ENCODE results near the gene HEPACAM2.
A peak's percentile ranks its signal among the peaks of the same experiment; 100 is the strongest.

The HEPACAM2 gene

DNA sequence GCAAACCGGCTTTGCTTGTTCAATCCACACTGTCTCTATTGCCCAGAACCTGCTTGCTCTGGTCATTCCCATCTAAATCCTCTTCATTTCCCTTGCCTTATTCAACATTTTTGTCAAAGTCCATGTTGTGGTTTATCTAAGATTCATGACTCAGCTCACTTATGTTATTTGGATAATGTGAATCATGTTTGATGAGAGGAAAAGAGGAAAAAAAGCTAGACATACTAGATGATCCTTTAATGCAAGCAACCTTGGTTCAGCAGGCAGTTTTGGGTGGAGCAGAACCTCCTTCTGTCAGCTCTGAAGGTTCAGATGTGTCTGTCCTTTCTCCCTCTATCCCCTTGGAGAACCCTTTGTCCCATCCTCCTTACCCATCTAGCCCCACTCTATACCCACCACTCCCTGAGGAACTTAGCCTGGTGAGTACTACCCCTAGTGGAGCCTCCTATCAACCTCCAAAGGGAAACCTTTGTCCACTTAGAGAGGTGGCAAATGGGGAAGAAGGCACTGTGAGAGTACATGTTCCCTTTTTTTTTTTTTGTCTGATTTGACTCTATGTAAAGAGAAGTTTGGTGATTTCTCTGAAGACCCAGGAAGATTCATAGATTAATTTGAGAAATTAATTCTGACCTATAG lies 76.0 kb downstream of the HEPACAM2 start:
- WGBS (ENCODE audit: insufficient coverage), result 100% methylated on average over 1 of the region's 1 CpG
- Histone ChIP-seq H3K27me3 (replicated peaks in 2 of 5; ENCODE audit: control insufficient read depth in 4 of 5, insufficient read depth in 5 of 5, low read length in 4 of 5) (no peaks in the 10 kb centered on the region), H3K4me3 (ENCODE audit: control insufficient read depth in 1 of 7, extremely low read depth in 1 of 7, insufficient read depth in 4 of 7, low read depth in 2 of 7, low read length in 6 of 7) (no peak overlapping the region), H3K9me3 (ENCODE audit: control extremely low read depth in 1 of 5, control insufficient read depth in 4 of 5, insufficient read depth in 2 of 5, low read depth in 1 of 5, low read length in 4 of 5) (no peaks in the 10 kb centered on the region), H3K4me1 (ENCODE audit: control extremely low read depth in 1 of 4, control insufficient read depth in 4 of 4, insufficient read depth in 4 of 4, low read length in 3 of 4) (peaks cover 17 to 26% (median 22%) of the 10 kb centered on the region in 4 experiments), H3K36me3 (ENCODE audit: control insufficient read depth in 4 of 4, insufficient read depth in 4 of 4, low read length in 3 of 4) (no peaks in the 10 kb centered on the region), H3K27ac (ENCODE audit: insufficient read depth in 1 of 2, low read depth in 1 of 2, low read length in 2 of 2, poor library complexity in 1 of 2, severe bottlenecking in 2 of 2) (no peak overlapping the region)
- POLR2A ChIA-PET, result no interaction called here
- DNase-seq, result no peak
- CTCF ChIA-PET, result no interaction called here

DNA sequence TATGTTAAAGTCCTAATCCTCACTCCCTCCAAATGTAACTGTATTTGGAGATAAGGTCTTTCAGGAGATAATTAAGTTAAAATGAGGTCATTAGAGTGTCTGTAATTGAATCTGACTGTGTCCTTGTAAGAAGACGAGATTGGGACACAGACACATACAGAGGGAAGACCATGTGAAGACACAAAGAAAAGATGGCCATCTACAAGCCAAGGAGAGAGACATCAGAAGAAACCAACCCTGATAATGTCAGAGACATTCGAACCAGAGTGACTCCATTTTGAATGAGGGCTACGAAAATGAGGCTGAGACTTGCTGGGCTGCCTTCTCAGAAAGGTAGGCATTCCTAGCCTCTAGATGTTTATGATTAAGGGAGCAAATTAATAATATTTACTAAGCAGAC lies 77.5 kb downstream of the HEPACAM2 start:
- H3K27me3 ChIP-seq (replicated peaks in 2 of 5; ENCODE audit: control insufficient read depth in 4 of 5, insufficient read depth in 5 of 5, low read length in 4 of 5), result no peaks in the 10 kb centered on the region
- WGBS (ENCODE audit: insufficient coverage), result 100% methylated on average over 3 of the region's 3 CpGs
- ChIA-PET POLR2A (no interaction called here), CTCF (no interaction called here)
- H3K27ac ChIP-seq (ENCODE audit: insufficient read depth in 1 of 2, low read depth in 1 of 2, low read length in 2 of 2, poor library complexity in 1 of 2, severe bottlenecking in 2 of 2), result peak overlapping the region; percentile 52 to 91
- H3K4me1 ChIP-seq (ENCODE audit: control extremely low read depth in 1 of 4, control insufficient read depth in 4 of 4, insufficient read depth in 4 of 4, low read length in 3 of 4), result peaks cover 19 to 29% (median 25%) of the 10 kb centered on the region in 4 experiments
- H3K9me3 ChIP-seq (ENCODE audit: control extremely low read depth in 1 of 5, control insufficient read depth in 4 of 5, insufficient read depth in 2 of 5, low read depth in 1 of 5, low read length in 4 of 5), result no peaks in the 10 kb centered on the region
- H3K36me3 ChIP-seq (ENCODE audit: control insufficient read depth in 4 of 4, insufficient read depth in 4 of 4, low read length in 3 of 4), result peaks cover 0 to 10% (median 8%) of the 10 kb centered on the region in 4 experiments
- DNase-seq, result no peak
- H3K4me3 ChIP-seq (ENCODE audit: control insufficient read depth in 1 of 7, extremely low read depth in 1 of 7, insufficient read depth in 4 of 7, low read depth in 2 of 7, low read length in 6 of 7), result peak overlapping the region in 5 of 7 experiments; percentile 57 to 93 (median 77)

DNA sequence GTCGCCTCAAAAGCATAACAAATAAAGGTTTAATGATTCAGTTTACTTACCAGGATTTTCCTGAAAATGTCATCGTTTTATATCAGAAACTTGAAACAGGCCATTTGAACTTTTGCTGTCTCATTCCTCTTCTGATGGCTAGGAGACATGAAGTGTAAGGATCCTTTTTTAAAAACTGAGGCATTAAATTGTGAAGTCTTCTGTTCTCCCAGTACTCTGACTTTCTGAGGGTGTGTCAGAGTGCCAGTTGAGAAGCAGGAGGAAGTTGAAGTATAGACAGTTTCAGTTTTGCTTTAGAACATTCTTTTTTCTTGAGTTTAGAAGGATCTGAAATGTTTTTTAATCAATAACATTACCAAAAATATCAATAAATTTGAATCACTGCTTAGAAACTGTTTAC lies 78.1 kb downstream of the HEPACAM2 start, which contains the start of gene SAMD9L:
Gene SAMD9L, minus strand, starts transcription at position 242 of the 400 bp plus-strand sequence. CDS start 12,414 bp downstream, outside the sequence.
- CTCF ChIA-PET, result interaction anchor here (1.5 kb wide), 1 partner anchor 80 kb away, joined by 3 read pairs; no protein-coding TSS in a partner anchor
- Histone ChIP-seq H3K36me3 (ENCODE audit: control insufficient read depth in 4 of 4, insufficient read depth in 4 of 4, low read length in 3 of 4) (peaks cover 2 to 15% (median 10%) of the 10 kb centered on the region in 4 experiments), H3K4me3 (ENCODE audit: control insufficient read depth in 1 of 7, extremely low read depth in 1 of 7, insufficient read depth in 4 of 7, low read depth in 2 of 7, low read length in 6 of 7) (peak within 1 kb of the TSS in 6 of 7 experiments; percentile 57 to 93 (median 76)), H3K27me3 (replicated peaks in 2 of 5; ENCODE audit: control insufficient read depth in 4 of 5, insufficient read depth in 5 of 5, low read length in 4 of 5) (no peaks in the 10 kb centered on the region), H3K27ac (ENCODE audit: insufficient read depth in 1 of 2, low read depth in 1 of 2, low read length in 2 of 2, poor library complexity in 1 of 2, severe bottlenecking in 2 of 2) (peak within 1 kb of the TSS; percentile 52 to 91), H3K4me1 (ENCODE audit: control extremely low read depth in 1 of 4, control insufficient read depth in 4 of 4, insufficient read depth in 4 of 4, low read length in 3 of 4) (peaks cover 19 to 29% (median 25%) of the 10 kb centered on the region in 4 experiments), H3K9me3 (ENCODE audit: control extremely low read depth in 1 of 5, control insufficient read depth in 4 of 5, insufficient read depth in 2 of 5, low read depth in 1 of 5, low read length in 4 of 5) (no peaks in the 10 kb centered on the region)
- POLR2A ChIA-PET, result interaction anchor here (1.5 kb wide), 1 partner anchor 30 kb away, joined by 4 read pairs; the partner anchor contains the start of gene SAMD9
- DNase-seq, result peak; percentile 25 to 79 (median 68)
- 0% methylated on average over 1 of the region's 2 CpGs for WGBS (ENCODE audit: insufficient coverage)

DNA sequence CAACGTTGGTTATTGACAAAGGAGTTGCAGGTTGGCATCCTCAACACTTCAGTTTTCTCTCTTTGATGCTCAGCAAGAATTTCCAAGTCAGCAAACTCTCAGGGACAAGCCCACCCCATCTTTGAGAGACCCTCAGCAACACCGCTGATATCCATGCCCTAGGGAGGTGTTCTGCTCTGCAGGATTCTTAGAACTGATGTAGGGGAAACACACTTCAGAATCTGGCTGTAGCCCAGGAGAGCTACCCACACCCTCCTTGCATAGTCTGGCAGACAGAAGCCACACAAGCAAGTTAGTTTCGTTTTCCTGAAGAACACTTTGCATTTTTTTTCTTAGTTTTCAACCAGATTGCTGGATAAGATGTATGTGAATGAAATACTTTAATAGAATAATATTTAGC lies 78.9 kb downstream of the HEPACAM2 start:
- no CpG with 5 or more reads among the region's 3 CpGs for WGBS (ENCODE audit: insufficient coverage)

DNA sequence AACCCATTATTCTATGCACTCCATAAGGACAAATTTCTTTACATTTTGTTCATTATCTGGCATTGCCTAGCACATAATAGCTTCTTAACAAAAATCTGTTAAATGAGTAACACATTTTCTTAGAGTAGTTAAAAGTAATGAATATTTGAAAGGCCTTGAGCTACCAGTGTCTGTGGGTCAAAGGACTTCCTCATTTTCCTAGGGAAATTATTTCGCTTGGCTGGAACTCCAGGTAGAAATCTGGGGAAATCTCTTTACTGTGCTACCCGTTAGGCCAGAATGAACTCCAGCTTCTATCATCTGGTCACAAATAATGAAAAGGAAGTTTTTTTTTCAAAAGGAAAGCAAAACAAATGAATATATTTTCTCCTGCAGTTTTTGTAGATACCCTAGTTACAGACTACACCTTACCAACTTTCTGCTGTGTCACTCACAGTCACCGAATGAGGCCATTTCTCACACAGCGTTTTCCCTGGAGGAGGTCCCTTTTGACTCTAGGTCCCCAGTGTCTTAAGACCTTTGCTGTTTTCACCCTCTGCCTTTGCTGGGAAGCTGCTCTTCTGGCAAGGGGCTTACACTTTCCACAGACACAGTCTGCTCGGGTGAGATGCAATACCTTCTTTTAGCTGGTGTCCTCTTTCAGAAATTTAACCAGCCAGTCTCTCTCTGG lies 79.7 kb downstream of the HEPACAM2 start:
- Histone ChIP-seq H3K4me1 (ENCODE audit: control extremely low read depth in 1 of 4, control insufficient read depth in 4 of 4, insufficient read depth in 4 of 4, low read length in 3 of 4) (peaks cover 19 to 29% (median 25%) of the 10 kb centered on the region in 4 experiments), H3K4me3 (ENCODE audit: control insufficient read depth in 1 of 7, extremely low read depth in 1 of 7, insufficient read depth in 4 of 7, low read depth in 2 of 7, low read length in 6 of 7) (peak overlapping the region in 6 of 7 experiments; percentile 57 to 93 (median 76)), H3K9me3 (ENCODE audit: control extremely low read depth in 1 of 5, control insufficient read depth in 4 of 5, insufficient read depth in 2 of 5, low read depth in 1 of 5, low read length in 4 of 5) (no peaks in the 10 kb centered on the region), H3K36me3 (ENCODE audit: control insufficient read depth in 4 of 4, insufficient read depth in 4 of 4, low read length in 3 of 4) (peaks cover 13 to 31% (median 19%) of the 10 kb centered on the region in 4 experiments), H3K27me3 (replicated peaks in 2 of 5; ENCODE audit: control insufficient read depth in 4 of 5, insufficient read depth in 5 of 5, low read length in 4 of 5) (no peaks in the 10 kb centered on the region), H3K27ac (ENCODE audit: insufficient read depth in 1 of 2, low read depth in 1 of 2, low read length in 2 of 2, poor library complexity in 1 of 2, severe bottlenecking in 2 of 2) (peak overlapping the region; percentile 52 to 91)
- POLR2A ChIA-PET, result interaction anchor here (1.5 kb wide), 1 partner anchor 29 kb away, joined by 4 read pairs; the partner anchor contains the start of gene SAMD9
- peak; percentile 46 to 87 (median 83) for DNase-seq
- WGBS (ENCODE audit: insufficient coverage), result 27% methylated on average over 5 of the region's 5 CpGs
- CTCF ChIA-PET, result interaction anchor here (1.2 to 1.5 kb wide), 2 partner anchors 26 to 82 kb away, joined by 3 read pairs; no protein-coding TSS in a partner anchor

More for the DNA sequence above, 78.9 kb downstream of the HEPACAM2 start:
- Histone ChIP-seq H3K27me3 (replicated peaks in 2 of 5; ENCODE audit: control insufficient read depth in 4 of 5, insufficient read depth in 5 of 5, low read length in 4 of 5) (no peaks in the 10 kb centered on the region), H3K4me1 (ENCODE audit: control extremely low read depth in 1 of 4, control insufficient read depth in 4 of 4, insufficient read depth in 4 of 4, low read length in 3 of 4) (peaks cover 19 to 29% (median 25%) of the 10 kb centered on the region in 4 experiments), H3K36me3 (ENCODE audit: control insufficient read depth in 4 of 4, insufficient read depth in 4 of 4, low read length in 3 of 4) (peaks cover 10 to 23% (median 16%) of the 10 kb centered on the region in 4 experiments), H3K27ac (ENCODE audit: insufficient read depth in 1 of 2, low read depth in 1 of 2, low read length in 2 of 2, poor library complexity in 1 of 2, severe bottlenecking in 2 of 2) (peak overlapping the region; percentile 52 to 91), H3K4me3 (ENCODE audit: control insufficient read depth in 1 of 7, extremely low read depth in 1 of 7, insufficient read depth in 4 of 7, low read depth in 2 of 7, low read length in 6 of 7) (peak overlapping the region in 6 of 7 experiments; percentile 57 to 93 (median 76)), H3K9me3 (ENCODE audit: control extremely low read depth in 1 of 5, control insufficient read depth in 4 of 5, insufficient read depth in 2 of 5, low read depth in 1 of 5, low read length in 4 of 5) (no peaks in the 10 kb centered on the region)
- POLR2A ChIA-PET, result interaction anchor here (1.5 kb wide), 1 partner anchor 30 kb away, joined by 4 read pairs; the partner anchor contains the start of gene SAMD9
- DNase-seq, result peak; percentile 48 to 91 (median 84)
- CTCF ChIA-PET, result interaction anchor here (1.2 to 1.5 kb wide), 2 partner anchors 27 to 81 kb away, joined by 3 read pairs; no protein-coding TSS in a partner anchor

DNA sequence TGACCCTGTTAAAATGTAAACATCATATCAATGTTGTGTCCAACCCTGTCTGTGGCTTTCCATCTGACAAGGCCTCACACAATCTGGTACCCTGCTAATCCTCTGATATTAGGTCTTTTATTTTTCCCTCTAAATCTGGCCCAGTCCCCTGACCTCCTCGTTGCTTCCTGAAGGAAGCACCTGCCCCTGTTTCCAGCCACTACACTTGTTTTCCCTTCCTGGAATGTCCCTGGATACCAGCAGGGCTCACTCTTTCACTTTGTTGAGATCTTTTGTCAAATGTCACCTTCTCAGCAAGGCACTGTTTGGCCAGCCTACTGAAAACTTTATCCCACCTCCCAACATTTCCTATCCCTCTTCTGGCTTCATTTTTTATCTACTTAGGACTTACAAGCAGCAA lies 80.2 kb downstream of the HEPACAM2 start:
- H3K27ac ChIP-seq (ENCODE audit: insufficient read depth in 1 of 2, low read depth in 1 of 2, low read length in 2 of 2, poor library complexity in 1 of 2, severe bottlenecking in 2 of 2), result peak overlapping the region; percentile 52 to 91
- POLR2A ChIA-PET, result no interaction called here
- DNase-seq, result no peak
- 0% methylated on average over 1 of the region's 1 CpG for WGBS (ENCODE audit: insufficient coverage)
- no peaks in the 10 kb centered on the region for H3K27me3 ChIP-seq (replicated peaks in 2 of 5; ENCODE audit: control insufficient read depth in 4 of 5, insufficient read depth in 5 of 5, low read length in 4 of 5)
- H3K9me3 ChIP-seq (ENCODE audit: control extremely low read depth in 1 of 5, control insufficient read depth in 4 of 5, insufficient read depth in 2 of 5, low read depth in 1 of 5, low read length in 4 of 5), result no peaks in the 10 kb centered on the region
- peaks cover 14 to 36% (median 20%) of the 10 kb centered on the region in 4 experiments for H3K36me3 ChIP-seq (ENCODE audit: control insufficient read depth in 4 of 4, insufficient read depth in 4 of 4, low read length in 3 of 4)
- peak overlapping the region in 5 of 7 experiments; percentile 38 to 90 (median 74) for H3K4me3 ChIP-seq (ENCODE audit: control insufficient read depth in 1 of 7, extremely low read depth in 1 of 7, insufficient read depth in 4 of 7, low read depth in 2 of 7, low read length in 6 of 7)
- CTCF ChIA-PET, result no interaction called here
- peaks cover 19 to 29% (median 25%) of the 10 kb centered on the region in 4 experiments for H3K4me1 ChIP-seq (ENCODE audit: control extremely low read depth in 1 of 4, control insufficient read depth in 4 of 4, insufficient read depth in 4 of 4, low read length in 3 of 4)

All from common myeloid progenitor, CD34-positive (primary cell).